HepG2 (cell line): ENCODE results near the gene ZNF540. TPM values are rescaled to one million over a fixed set of nuclear protein-coding genes. Genes with fewer than 3 reads are reported as not detected.
A peak's percentile ranks its signal among the peaks of the same experiment; 100 is the strongest.

Experiments
- AHDC1 ChIP-seq: sonication (generic); formaldehyde crosslinking; IDR thresholded peaks from 2 replicates; pipeline ENCODE4 v1.5.1; 2020; ENCODE audit warnings: mild to moderate bottlenecking, missing genetic modification reagents, borderline replicate concordance
- ATF5 ChIP-seq: sonication (generic); formaldehyde crosslinking; IDR thresholded peaks from 2 replicates; pipeline ENCODE4 v1.4.0; 2020; ENCODE audit warnings: mild to moderate bottlenecking, low read depth, missing genetic modification reagents
- CBX2 ChIP-seq, 2 experiments: fragments of 200-600 bp in 1 of 2; sonication (generic); formaldehyde crosslinking in 1 of 2; IDR thresholded peaks; 2 replicates each; pipeline versions ENCODE4 v1.7.0 to v1.8.1; 2018 to 2022; ENCODE audit warnings: low read depth in 2 of 2, low read length in 1 of 2, mild to moderate bottlenecking in 1 of 2, missing genetic modification reagents in 1 of 2
- GATAD2A ChIP-seq: IDR thresholded peaks from 2 replicates; pipeline ENCODE4 v1.6.1; 2016
- HNF4G ChIP-seq, 2 experiments: sonication (generic) in 1 of 2; formaldehyde crosslinking in 1 of 2; IDR thresholded peaks; 2 replicates each; pipeline versions ENCODE4 v1.4.0 to v1.6.1; 2011 to 2020; ENCODE audit warnings: borderline replicate concordance in 2 of 2, low read depth in 2 of 2, mild to moderate bottlenecking in 2 of 2, low read length in 1 of 2, missing genetic modification reagents in 1 of 2, moderate library complexity in 1 of 2
- LCORL ChIP-seq, 2 experiments: fragments of 450-650 bp in 1 of 2; sonication (generic) in 1 of 2; formaldehyde crosslinking in 1 of 2; IDR thresholded peaks; 2 replicates each; pipeline versions ENCODE4 v1.5.0 to v1.6.1; 2017 to 2020; ENCODE audit warnings: antibody characterized with exemption in 1 of 2, missing genetic modification reagents in 1 of 2
- MXD4 ChIP-seq: IDR thresholded peaks from 2 replicates; pipeline ENCODE4 v1.6.1; 2016; ENCODE audit warnings: mild to moderate bottlenecking, missing biosample characterization, missing genetic modification reagents
- POLR2A ChIP-seq, 2 experiments: IDR thresholded peaks; 2 replicates each; pipeline ENCODE4 v1.6.1; 2011; ENCODE audit warnings: low read depth in 2 of 2, low read length in 2 of 2, mild to moderate bottlenecking in 1 of 2, moderate library complexity in 1 of 2; ENCODE audit not compliant: insufficient read depth in 1 of 2
- THAP11 ChIP-seq: IDR thresholded peaks from 2 replicates; pipeline ENCODE4 v1.6.1; 2016; ENCODE audit warnings: missing biosample characterization, missing genetic modification reagents
- ZBTB34 ChIP-seq: sonication (generic); formaldehyde crosslinking; IDR thresholded peaks from 2 replicates; pipeline ENCODE4 v1.8.0; 2022; ENCODE audit warnings: mild to moderate bottlenecking, missing genetic modification reagents
- ZC3H13 ChIP-seq: sonication (generic); formaldehyde crosslinking; IDR thresholded peaks from 2 replicates; pipeline ENCODE4 v1.8.1; 2023; ENCODE audit warnings: mild to moderate bottlenecking, missing genetic modification reagents, moderate library complexity
- ZNF124 ChIP-seq: sonication (generic); formaldehyde crosslinking; IDR thresholded peaks from 2 replicates; pipeline ENCODE4 v1.4.0; 2020; ENCODE audit warnings: missing genetic modification reagents
- ZNF160 ChIP-seq: sonication (generic); formaldehyde crosslinking; IDR thresholded peaks from 2 replicates; pipeline ENCODE4 v1.8.0; 2022; ENCODE audit warnings: mild to moderate bottlenecking, inconsistent platforms, missing genetic modification reagents
- ZNF512 ChIP-seq: sonication (generic); formaldehyde crosslinking; IDR thresholded peaks from 2 replicates; pipeline ENCODE4 v1.4.0; 2020; ENCODE audit warnings: mild to moderate bottlenecking, missing genetic modification reagents
- ZNF629 ChIP-seq: sonication (generic); formaldehyde crosslinking; conservative IDR thresholded peaks from 2 replicates; pipeline ENCODE4 v1.5.0; 2020; ENCODE audit warnings: missing genetic modification reagents
- ZNF672 ChIP-seq: sonication (generic); formaldehyde crosslinking; IDR thresholded peaks from 2 replicates; pipeline ENCODE4 v1.8.1; 2022; ENCODE audit warnings: missing genetic modification reagents
- ZZZ3 ChIP-seq: sonication (generic); formaldehyde crosslinking; IDR thresholded peaks from 2 replicates; pipeline ENCODE4 v1.4.0; 2020; ENCODE audit warnings: missing genetic modification reagents, mild to moderate bottlenecking, borderline replicate concordance
- polyA plus RNA-seq, 8 experiments: library from polyadenylated mRNA; depleted of rRNA in 3 of 8; stranded (reverse) in 7 of 8; unstranded in 1 of 8; fragments of >200 nt; fragmentation: Illumina TruSeq in 4 of 8; extraction: Trizol in 4 of 8; gene quantifications; 2 replicates each; pipeline versions ENCODE4 v1.2.1 to v1.2.3, GENCODE V29; 2011 to 2016; ENCODE audit warnings: low read depth in 4 of 8, missing spikeins in 1 of 8, mixed read lengths in 1 of 8; ENCODE audit not compliant: insufficient read depth in 1 of 8
- total RNA-seq, 5 experiments: library from RNA; depleted of rRNA; stranded (reverse); fragments of >200 nt; fragmentation: Illumina TruSeq; extraction: Trizol; gene quantifications; 2 replicates each; pipeline ENCODE4 v1.2.3, GENCODE V29; 2016; ENCODE audit warnings: low read depth in 1 of 5

The ZNF540 gene
- total and polyA plus RNA-seq, 2 of the 13 experiments (the other 11 are each of a cell fraction or from before 2014, with no cell fraction given): 0.21 to 0.40 TPM

- TF ChIP-seq AHDC1 (CRISPR knock-in tag) (0 out of 2 replicates have a peak, but pooled peaks have one; percentile 3), MXD4 (peak; percentile 90), ZNF672 (CRISPR knock-in tag) (peak; percentile 39; the same call in 1 of the 2 replicates), ZNF160 (no peak), ZC3H13 (CRISPR knock-in tag) (peak; percentile 76), THAP11 (CRISPR knock-in tag) (peak; percentile 82), GATAD2A (0 out of 2 replicates have a peak, but pooled peaks have one; percentile 20), CBX2 (IDR thresholded peaks at IDR 0.05; ENCODE audit: low read depth, low read length) (no peak), CBX2 (CRISPR knock-in tag; IDR thresholded peaks at IDR 0.05; ENCODE audit: low read depth) (no peak), ATF5 (CRISPR knock-in tag) (0 out of 2 replicates have a peak, but pooled peaks have one; percentile 48), POLR2A (IDR thresholded peaks at IDR 0.05; ENCODE audit: insufficient read depth in 1 of 2, low read depth in 2 of 2, low read length in 2 of 2) (peak; percentile 63 to 74), ZNF512 (peak; percentile 72; the same call in 1 of the 2 replicates), ZNF629 (CRISPR knock-in tag) (no peak), ZZZ3 (peak; percentile 63; the same call in 1 of the 2 replicates), LCORL (IDR thresholded peaks at IDR 0.05) (no peak), LCORL (CRISPR knock-in tag; IDR thresholded peaks at IDR 0.05) (peak; percentile 63; the same call in 1 of the 2 replicates), ZNF124 (CRISPR knock-in tag) (no peak), ZBTB34 (CRISPR knock-in tag) (no peak), HNF4G (IDR thresholded peaks at IDR 0.05; ENCODE audit: borderline replicate concordance, low read depth, low read length) (no peak), HNF4G (CRISPR knock-in tag; IDR thresholded peaks at IDR 0.05; ENCODE audit: borderline replicate concordance, low read depth) (peak; percentile 41)
Measured at GRCh38 chr19:37655689-37656371, 61.2 kb downstream of the ZNF540 start (continued).
